KOPT-K1 (cell line): Measurements from ENCODE around the gene ZNF92.
"Not testable (repeated sequence)": the region's sequence is repeated elsewhere in the genome, so short reads cannot be mapped to it uniquely, and the experiment has no call there.

Experiments used
- H3K27ac ChIP-seq: fragments of 200-600 bp; sonication (generic); 2 replicates; pipeline ENCODE4 v1.5.1; 2016; ENCODE audit warnings: antibody characterized with exemption, mild to moderate bottlenecking, low read depth, low read length; ENCODE audit not compliant: poor library complexity, severe bottlenecking
- H3K36me3 ChIP-seq: fragments of 200-600 bp; sonication (generic); 2 replicates; pipeline ENCODE4 v1.5.1; 2017; ENCODE audit warnings: antibody characterized with exemption, mild to moderate bottlenecking, low read length, moderate library complexity; ENCODE audit not compliant: insufficient read depth
- H3K9me3 ChIP-seq: fragments of 200-600 bp; sonication (generic); 2 replicates; pipeline ENCODE4 v1.5.1; 2017; ENCODE audit warnings: antibody characterized with exemption, low read length, mild to moderate bottlenecking; ENCODE audit not compliant: insufficient read depth, poor library complexity, severe bottlenecking

ZNF92 gene

DNA sequence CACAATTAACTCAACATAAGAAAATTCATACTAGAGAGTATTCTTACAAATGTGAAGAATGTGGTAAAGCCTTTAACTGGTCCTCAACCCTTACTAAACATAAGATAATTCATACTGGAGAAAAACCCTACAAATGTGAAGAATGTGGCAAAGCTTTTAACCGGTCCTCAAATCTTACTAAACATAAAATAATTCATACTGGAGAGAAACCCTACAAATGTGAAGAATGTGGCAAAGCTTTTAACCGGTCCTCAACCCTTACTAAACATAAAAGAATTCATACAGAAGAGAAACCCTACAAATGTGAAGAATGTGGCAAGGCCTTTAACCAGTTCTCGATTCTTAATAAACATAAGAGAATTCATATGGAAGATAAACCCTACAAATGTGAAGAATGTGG is 25.0 kb downstream of the ZNF92 start:
- Histone ChIP-seq H3K9me3 (peaks cover 100% of the 10 kb centered on the region), H3K36me3 (peaks cover 97% of the 10 kb centered on the region)
- not testable (repeated sequence) for H3K27ac ChIP-seq

DNA sequence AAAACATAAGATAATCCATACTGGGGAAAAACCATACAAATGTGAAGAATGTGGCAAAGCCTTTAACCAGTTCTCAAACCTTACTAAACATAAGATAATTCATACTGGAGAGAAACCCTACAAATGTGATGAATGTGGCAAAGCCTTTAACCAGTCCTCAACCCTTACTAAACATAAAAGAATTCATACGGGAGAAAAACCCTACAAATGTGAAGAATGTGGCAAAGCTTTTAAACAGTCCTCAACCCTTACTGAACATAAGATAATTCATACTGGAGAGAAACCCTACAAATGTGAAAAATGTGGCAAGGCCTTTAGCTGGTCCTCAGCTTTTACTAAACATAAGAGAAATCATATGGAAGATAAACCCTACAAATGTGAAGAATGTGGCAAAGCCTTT is 25.4 kb downstream of the ZNF92 start:
- Histone ChIP-seq H3K9me3 (peaks cover 100% of the 10 kb centered on the region), H3K36me3 (peaks cover 93% of the 10 kb centered on the region)
- not testable (repeated sequence) for H3K27ac ChIP-seq

DNA sequence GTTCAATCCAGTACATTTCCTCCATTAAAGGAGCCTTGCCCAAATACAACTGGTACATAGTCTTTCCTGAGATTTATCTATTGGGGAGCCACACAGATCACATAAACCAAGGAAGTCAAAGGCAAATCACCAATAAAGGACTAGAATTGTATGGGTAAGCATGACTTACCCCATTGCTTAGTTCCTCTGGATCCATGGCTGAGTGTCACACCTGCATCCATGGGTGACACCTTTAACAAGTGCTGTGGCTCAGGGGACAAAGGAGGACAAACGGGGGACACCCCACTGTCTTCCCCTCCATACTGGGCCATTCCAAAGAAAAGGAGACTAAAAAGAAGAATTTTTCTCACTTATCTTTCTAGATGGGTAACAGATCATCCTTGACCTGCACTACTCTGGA is 30.4 kb downstream of the ZNF92 start:
- no peak overlapping the region for H3K27ac ChIP-seq
- H3K9me3 ChIP-seq: peaks cover 79% of the 10 kb centered on the region
- H3K36me3 ChIP-seq: peaks cover 44% of the 10 kb centered on the region

DNA sequence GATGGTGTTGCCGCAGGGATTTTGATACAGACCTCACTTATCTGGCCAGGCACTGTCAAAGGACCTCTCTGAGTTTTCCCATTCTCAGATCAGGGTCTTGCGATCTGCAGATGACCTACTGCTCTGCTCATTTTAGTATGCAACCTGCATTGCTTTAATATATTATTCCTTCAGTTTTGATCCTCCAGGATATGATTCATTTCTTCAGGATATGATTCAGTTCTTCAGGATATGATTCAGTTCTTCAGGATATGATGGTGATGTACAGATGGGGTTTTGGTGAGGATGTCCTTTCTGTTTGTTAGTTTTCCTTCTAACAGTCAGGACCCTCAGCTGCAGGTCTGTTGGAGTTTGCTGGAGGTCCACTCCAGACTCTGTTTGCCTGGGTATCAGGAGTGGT is 33.1 kb downstream of the ZNF92 start:
- H3K27ac ChIP-seq: not testable (repeated sequence)
- Histone ChIP-seq H3K36me3 (peaks cover 17% of the 10 kb centered on the region), H3K9me3 (peaks cover 52% of the 10 kb centered on the region)

DNA sequence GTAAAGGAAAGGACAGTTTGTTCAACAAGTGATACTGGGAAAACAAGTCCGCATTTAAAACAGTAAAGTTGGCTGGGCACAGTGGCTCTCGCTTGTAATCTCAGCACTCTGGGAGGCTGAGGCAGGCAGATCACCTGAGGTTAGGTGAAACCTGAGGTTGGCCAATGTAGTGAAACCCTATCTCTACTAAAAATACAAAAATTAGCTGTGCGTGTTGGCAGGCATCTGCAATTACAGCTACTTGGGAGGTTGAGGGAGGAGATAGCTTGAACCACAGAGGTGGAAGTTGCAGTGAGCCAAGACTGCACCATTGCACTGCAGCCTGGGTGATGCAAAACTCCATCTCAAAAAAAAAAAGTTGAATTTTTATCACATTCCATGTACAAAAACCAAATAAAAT is 35.7 kb downstream of the ZNF92 start:
- no peaks in the 10 kb centered on the region for H3K36me3 ChIP-seq
- H3K9me3 ChIP-seq: peaks cover 25% of the 10 kb centered on the region
- H3K27ac ChIP-seq: no peak overlapping the region

DNA sequence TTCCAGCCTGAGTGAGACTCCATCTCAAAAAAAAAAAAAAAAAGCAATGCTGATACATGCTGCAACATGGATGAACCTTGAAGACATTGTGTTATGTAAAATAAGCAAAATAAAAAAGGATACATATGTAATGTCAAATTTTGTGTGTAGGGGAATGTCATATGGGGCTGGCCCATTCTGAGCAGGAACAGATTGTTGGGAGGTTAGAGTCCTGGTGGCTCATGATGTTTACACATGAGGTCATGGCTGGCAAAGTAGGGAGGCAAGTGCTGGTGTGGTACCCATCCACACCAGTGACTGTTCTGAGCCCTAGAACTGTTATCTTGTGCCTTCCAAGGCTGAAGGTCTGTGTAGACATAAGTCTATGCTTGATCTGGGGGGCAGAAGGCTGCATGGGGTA is 37.6 kb downstream of the ZNF92 start:
- H3K27ac ChIP-seq: no peak overlapping the region
- H3K9me3 ChIP-seq: peaks cover 7% of the 10 kb centered on the region
- H3K36me3 ChIP-seq: no peaks in the 10 kb centered on the region

DNA sequence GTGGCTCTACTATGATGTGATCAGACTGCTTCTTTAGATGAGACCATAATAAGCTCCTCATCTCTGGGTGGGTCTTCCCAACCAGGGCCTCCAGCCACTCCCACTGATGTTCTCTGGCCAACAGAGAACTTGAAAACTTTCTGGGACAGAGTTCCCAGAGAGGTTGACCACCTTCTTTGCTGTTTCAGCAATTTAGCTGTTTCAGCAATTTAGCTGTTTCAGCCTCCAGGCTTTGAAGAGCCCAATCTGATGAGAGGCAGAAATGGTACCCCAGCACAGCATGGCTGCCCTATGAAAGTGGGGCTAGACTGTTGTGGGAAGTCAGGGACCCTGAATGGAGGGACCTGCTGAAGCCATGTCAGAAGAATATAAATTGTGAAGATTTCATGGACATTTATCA is 49.0 kb downstream of the ZNF92 start:
- H3K27ac ChIP-seq: no peak overlapping the region
- H3K9me3 ChIP-seq: peaks cover 40% of the 10 kb centered on the region
- H3K36me3 ChIP-seq: no peaks in the 10 kb centered on the region

DNA sequence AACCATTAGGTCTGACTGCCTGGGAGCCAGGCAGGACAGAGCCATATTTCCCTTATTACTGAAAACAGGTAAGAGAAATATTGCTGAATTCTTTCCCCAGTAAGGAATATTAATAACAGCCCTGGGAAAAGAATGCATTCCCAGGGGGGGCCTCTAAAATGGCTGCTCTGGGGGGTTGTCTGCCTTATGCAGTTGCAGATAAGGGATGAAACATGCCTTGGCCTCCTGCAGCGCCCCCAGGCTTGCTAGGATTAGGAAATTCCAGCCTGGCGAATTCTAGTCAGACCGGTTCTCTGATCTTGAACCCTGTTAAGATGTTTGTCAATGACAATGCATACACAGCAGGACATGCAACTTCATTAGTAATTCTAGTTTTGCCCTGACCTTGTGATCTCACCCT is 49.6 kb downstream of the ZNF92 start:
- H3K27ac ChIP-seq, H3K36me3 ChIP-seq: not testable (repeated sequence)
- H3K9me3 ChIP-seq: peaks cover 40% of the 10 kb centered on the region

DNA sequence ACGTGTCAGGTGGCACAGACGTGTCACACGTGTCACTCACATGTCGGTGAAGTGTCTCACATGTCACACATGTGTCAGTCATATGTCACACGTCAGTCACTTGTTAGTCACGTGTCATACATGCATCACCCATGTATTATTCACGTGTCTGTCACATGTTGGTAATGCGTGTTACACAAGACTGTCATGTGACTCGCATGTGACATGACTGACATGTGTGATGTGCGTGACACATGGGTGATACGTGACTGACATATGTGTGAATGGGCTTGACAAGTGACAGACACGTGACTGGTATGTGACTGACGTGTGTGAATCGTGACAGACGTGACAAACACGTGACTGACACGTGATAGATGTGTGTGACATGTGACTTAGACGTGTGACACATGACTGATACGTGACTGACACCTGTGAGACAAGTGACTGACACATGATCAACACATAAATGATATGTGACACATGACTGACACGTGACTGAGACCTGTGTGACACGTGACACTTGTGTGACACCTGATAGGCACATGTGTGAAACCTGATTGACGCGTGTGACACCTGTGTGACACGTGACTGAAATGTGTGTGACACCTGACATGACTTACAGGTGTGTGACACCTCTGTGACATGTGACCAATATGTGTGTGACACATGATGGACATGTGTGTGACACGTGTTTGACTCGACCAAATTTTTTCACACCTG is 56.1 kb downstream of the ZNF92 start:
- H3K27ac ChIP-seq: no peak overlapping the region
- H3K36me3 ChIP-seq: no peaks in the 10 kb centered on the region
- H3K9me3 ChIP-seq: peaks cover 22% of the 10 kb centered on the region

DNA sequence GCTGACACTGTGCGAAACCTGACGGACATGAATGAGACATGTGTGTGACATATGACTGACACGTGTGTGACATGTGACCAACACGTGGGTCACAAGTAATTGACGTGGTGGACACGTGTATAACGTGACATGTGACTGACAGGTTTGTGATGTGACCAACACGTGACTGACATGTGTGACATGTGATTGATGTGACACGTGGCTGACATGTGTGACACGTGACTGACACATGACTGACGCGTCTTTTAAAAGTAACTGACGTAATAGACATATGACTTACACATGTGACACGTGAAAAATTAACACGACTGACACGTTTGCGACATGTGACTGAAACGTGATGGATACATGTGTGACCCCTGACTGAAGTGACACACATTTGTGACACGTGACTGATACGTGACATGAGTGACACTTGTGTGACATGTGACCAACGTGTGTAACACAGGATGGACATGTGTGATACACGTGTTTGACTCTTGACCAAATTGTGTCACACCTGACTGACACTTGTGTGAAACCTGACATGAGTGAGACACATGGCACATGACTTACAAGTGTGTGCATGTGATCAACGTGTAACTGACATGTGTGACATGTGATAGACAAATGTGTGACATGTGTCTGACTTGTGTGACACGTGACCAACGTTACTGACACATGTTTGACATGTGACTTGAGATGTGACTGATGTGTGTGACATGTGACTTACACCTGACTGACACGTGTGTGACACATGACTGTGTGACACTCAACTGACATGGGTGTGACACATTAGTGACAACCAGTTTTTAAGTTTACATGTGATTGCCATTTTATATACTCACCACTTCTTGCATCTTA is 56.9 kb downstream of the ZNF92 start:
- peaks cover 20% of the 10 kb centered on the region for H3K9me3 ChIP-seq
- H3K36me3 ChIP-seq: no peaks in the 10 kb centered on the region

DNA sequence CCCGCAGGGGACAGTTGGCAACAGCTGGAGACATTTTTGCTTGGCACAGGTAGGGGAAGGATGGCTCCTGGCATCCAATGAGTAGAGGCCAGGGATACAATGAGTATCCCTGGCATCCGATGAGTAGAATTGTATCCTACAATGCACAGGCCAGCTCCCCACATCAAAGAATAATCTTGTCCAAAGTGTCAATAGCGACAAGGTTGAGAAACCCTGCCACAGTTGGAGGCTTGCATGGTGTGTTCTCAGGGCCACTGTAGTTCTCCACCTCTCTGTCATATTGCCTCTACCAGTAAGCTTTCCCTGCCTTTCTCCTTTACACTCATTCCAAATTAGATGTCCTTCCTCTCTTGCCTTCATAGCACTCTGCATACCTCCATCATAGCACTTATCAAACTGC is 60.7 kb downstream of the ZNF92 start:
- H3K9me3 ChIP-seq: peaks cover 16% of the 10 kb centered on the region
- no peak overlapping the region for H3K27ac ChIP-seq
- H3K36me3 ChIP-seq: no peaks in the 10 kb centered on the region

More for the DNA sequence above, 56.9 kb downstream of the ZNF92 start:
- no peak overlapping the region for H3K27ac ChIP-seq

DNA sequence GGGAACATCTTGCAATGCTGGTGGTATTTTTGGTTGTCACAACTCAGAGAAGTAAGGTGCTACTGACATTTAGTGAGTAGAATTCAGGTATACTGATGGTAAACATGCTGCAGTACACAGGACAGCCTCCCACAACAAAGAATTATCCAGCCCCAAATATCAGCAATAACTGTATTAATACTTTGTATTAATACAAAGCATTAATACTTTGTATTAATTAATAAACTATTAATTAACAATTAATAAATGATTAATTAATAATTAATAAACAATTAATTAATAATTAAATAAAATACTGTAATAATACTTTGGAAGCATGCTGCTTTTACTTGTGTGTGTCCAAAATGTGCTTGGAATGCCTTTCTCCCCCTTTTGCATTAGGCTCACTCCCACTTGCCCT is 62.5 kb downstream of the ZNF92 start:
- Histone ChIP-seq H3K36me3 (no peaks in the 10 kb centered on the region), H3K27ac (no peak overlapping the region), H3K9me3 (no peaks in the 10 kb centered on the region)

DNA sequence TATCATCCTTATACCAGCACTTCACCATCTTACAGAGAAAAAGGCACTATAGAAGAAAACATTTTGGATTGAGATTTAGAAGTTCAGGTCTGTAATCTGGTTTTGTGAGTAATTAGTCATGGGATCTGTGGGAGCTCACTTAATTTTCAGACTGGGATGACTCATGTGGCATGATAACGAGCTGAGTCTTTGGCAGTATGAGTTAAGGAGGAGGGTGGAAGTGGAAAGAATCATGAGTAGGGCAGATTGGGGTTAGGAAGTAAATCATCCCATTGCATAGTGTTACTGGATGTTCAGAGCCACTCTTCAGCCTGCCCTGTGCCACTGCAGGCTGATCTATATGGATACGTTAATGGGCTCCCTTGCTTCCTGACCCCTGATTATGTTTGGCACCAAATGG is 64.9 kb downstream of the ZNF92 start:
- H3K9me3 ChIP-seq: no peaks in the 10 kb centered on the region
- H3K27ac ChIP-seq: no peak overlapping the region
- no peaks in the 10 kb centered on the region for H3K36me3 ChIP-seq

DNA sequence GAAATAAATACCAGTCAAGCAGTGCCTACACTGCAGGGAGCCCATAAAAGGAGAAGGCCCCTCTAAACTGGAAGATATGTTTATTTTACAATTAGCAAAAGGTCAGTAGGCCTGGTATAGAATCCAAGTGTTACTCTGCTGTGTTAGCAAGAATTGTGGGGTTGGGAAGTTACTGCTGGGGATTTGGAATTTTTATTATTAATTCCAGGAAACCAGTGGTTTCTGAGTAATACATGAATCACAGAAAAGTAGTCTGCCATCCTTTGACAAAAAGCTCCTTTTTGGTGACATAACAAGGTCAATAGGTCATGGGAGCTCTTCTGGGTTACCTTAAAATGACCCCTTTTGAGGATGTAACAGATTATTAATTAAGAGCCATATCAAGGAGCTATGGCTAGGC is 67.4 kb downstream of the ZNF92 start:
- Histone ChIP-seq H3K27ac (no peak overlapping the region), H3K36me3 (no peaks in the 10 kb centered on the region), H3K9me3 (no peaks in the 10 kb centered on the region)

DNA sequence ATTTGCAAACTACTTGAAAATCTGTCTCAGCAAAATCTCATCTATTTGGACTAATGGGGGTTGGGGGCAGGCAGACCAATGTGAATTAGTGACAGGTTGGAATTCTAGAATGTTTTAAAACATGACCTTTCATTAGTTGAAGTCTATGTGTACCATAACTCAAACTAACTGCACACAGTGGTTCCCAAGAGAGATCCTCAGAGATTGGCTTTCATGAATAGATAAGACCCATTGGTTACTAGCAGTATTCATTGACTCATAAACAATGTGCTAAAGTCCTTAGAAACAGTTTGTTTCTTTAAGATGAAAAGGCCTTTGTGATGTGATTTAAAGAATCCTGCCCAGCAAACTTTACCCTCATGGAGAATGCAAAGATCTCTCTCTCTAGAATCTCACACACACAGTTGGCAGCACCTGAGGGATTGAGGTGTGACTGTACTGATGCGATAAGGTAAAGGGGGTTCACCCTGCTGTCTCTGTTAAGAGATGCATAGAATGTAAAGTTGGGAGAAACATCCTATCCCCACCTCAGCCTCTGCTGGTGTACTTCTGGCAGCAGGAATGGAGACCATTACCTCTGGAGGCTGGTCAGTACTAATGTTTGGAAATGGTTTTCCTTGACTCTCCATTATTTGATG is 70.7 kb downstream of the ZNF92 start:
- no peaks in the 10 kb centered on the region for H3K36me3 ChIP-seq
- no peak overlapping the region for H3K27ac ChIP-seq
- H3K9me3 ChIP-seq: peaks cover 10% of the 10 kb centered on the region
